ENCODE data around the gene GRIN2A.

GRIN2A gene

DNA sequence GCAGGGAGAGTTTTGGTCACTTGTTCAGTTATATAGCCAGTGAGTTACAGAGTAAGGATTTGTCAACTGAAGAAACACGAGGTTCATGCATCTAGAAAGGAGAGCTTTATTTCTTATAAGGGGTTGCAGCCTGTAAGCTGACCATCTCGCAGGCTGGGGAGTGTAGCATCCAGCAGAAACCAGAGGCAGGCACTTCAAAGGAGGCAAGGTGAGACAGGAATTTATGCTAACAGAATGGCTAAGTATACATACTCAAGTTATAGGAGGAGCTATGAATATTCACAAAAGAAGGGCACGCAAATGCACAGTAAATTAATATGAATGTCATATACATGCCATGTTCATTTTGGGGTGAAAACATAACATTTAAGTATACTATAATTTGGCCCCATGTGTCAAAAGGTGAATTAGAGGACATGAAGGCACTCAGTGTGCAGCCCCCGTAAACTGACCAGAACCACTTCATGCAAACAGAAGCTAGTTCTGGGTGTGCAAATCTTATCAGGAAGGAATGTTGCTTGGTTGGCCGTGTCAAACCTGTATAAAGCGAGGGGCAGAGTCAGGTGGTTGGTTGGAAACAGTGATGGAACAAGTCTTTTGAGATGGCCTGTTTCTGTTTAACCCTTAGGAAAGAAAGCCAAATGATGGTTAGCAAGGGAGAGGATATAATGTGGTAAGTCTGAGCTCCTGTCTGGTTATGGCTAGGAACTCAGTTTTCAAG is 97.0 kb downstream of the GRIN2A start:
- H3K4me3 ChIP-seq (ENCODE audit: low read depth, low read length), result no peak overlapping the region
- TF ChIP-seq, protein P1, sequence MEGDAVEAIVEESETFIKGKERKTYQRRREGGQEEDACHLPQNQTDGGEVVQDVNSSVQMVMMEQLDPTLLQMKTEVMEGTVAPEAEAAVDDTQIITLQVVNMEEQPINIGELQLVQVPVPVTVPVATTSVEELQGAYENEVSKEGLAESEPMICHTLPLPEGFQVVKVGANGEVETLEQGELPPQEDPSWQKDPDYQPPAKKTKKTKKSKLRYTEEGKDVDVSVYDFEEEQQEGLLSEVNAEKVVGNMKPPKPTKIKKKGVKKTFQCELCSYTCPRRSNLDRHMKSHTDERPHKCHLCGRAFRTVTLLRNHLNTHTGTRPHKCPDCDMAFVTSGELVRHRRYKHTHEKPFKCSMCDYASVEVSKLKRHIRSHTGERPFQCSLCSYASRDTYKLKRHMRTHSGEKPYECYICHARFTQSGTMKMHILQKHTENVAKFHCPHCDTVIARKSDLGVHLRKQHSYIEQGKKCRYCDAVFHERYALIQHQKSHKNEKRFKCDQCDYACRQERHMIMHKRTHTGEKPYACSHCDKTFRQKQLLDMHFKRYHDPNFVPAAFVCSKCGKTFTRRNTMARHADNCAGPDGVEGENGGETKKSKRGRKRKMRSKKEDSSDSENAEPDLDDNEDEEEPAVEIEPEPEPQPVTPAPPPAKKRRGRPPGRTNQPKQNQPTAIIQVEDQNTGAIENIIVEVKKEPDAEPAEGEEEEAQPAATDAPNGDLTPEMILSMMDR (IDR thresholded peaks at IDR 0.05; ENCODE audit: borderline replicate concordance, insufficient read depth, low read depth, low read length), result no peak

DNA sequence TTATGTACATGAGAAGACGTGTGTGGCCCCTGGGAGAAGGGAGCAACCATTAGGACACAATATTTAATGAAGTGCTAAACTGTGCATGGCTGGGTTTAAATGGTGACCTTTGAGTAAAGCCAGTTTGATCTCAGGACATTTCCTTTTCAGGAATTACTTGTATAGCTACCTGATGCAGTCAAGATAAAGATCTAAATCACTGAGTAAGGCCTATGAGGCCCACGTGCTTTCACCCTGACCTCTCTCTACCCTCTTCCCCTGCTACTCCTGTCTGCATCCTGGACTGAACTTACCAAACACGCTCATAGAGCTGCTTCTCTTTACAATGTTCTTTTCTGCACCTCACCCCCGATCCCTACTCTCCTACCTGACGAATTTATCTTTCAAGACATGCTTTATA is 98.9 kb downstream of the GRIN2A start:
- H3K4me3 ChIP-seq (ENCODE audit: low read depth, low read length), result no peak overlapping the region
- TF ChIP-seq, protein P1 (IDR thresholded peaks at IDR 0.05; ENCODE audit: borderline replicate concordance, insufficient read depth, low read depth, low read length), result no peak

DNA sequence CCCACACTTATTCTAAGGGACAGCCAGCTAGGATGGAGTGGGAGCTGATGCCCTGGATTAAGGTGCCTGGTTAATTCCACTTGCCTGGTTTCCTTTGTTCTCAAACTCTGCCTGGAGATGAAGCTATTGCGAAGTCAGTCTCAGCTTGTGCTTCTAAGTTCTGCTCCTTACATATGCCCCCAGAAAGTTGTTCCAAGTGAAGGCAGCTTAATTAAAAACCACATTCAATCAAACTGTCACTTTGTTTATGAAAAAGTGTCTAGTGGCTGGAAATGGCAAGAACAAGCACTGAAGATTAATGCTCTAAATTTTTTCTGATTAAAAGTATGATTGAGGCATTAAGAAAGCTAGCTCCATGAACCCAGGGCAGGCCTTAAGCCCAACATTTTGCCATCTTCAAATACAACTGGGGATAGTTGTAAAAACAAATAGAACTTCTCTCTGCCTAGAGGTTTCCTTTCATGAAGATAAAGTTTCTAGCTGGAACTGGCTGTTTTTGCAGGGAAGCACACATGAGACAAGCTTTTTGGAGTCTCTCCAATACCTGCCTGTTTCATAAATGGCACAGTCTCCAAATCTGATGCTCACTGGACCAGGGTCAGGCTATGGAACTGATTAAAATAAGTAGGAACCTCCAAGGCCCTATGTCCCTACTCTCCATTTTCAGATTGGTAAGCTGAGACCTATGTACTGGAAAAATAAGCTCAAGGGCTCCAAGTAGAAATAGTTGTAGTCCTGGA is 100.9 kb downstream of the GRIN2A start:
- TF ChIP-seq, protein P1 (IDR thresholded peaks at IDR 0.05; ENCODE audit: borderline replicate concordance, insufficient read depth, low read depth, low read length), result no peak
- no peak overlapping the region for H3K4me3 ChIP-seq (ENCODE audit: low read depth, low read length)

DNA sequence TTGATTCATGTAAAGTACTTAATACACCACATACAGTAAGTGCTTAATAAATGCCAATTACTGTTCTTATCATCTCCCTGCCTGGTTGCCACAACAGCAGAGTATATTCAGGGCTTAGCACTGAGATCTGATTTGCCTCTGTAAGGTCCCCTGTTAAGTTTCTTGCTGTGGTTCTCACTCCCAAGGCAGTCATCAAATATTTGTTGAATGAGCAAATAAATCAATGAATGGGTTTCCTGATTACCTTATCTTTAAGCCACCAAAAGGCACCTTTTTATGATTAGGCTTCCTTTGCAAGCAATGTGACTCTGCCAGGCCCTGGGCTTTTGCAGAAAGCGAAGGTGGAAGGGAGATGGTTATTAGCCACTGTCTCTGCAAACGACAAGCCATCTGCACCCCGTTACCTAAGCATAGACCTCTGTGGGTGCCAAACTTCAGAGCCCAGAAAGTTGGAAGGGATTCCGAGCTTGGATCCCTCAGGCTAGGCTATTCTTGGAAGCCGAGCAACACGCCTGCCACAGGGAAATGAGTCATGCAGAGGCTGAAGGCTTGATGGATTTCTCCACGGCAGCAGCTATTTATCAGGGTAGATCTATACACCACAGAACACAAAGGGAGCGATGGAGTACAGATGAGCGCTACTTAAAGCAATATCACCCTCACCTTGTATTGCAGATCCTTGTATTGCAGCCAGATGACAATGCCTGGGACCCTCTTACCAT is 102.0 kb downstream of the GRIN2A start:
- TF ChIP-seq, protein P1 (IDR thresholded peaks at IDR 0.05; ENCODE audit: borderline replicate concordance, insufficient read depth, low read depth, low read length), result no peak
- H3K4me3 ChIP-seq (ENCODE audit: low read depth, low read length), result no peak overlapping the region

DNA sequence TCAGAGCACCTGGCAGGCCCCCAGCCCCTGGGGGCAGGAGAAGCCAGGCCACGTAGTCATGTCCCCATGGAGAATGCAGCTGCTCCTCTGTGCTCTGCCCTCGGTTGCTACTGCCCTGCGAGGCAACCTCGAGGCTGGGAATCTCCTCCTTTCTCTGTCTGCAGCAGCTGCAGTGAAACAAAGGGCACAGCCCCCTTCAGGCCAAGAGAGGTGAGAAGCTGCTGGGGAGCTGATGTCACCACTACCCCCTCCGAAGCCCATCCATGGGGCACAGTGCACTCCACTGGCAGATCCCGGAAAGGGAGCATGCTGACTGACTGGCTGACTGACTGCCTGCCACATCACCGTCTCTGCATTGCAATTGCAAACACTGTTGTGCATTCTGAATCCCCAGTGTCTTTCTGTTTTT is 103.7 kb downstream of the GRIN2A start:
- H3K4me3 ChIP-seq (ENCODE audit: low read depth, low read length), result no peak overlapping the region
- TF ChIP-seq, protein P1 (IDR thresholded peaks at IDR 0.05; ENCODE audit: borderline replicate concordance, insufficient read depth, low read depth, low read length), result no peak

DNA sequence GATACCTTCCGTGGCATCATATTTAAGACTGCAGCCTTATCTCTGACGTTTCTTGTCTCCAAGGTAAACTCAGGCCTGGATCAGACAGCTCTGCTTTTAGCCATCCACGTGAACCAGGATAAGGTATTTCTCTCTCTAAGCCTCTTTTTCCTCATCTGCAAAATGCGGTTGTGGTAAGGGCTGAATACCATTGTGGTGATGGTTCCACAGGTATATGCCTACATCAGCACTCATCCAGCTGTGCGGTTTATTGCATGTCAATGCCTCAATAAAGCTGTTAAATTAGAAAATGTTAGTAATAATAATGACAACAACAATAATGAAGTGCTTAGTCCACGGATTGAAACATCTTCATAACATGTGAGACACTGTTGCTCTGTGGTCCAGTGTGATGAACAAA is 104.4 kb downstream of the GRIN2A start:
- no peak overlapping the region for H3K4me3 ChIP-seq (ENCODE audit: low read depth, low read length)
- TF ChIP-seq, protein P1 (IDR thresholded peaks at IDR 0.05; ENCODE audit: borderline replicate concordance, insufficient read depth, low read depth, low read length), result no peak
